GM10847 (cell line): ENCODE data around the gene MAD1L1.

ENCODE experiments used
- POLR2A ChIP-seq: IDR thresholded peaks from 2 replicates; pipeline ENCODE4 v1.6.1; 2011; ENCODE audit not compliant: insufficient read length; ENCODE audit errors: extremely low read depth

MAD1L1 gene

GRCh38 chr7:2192831-2193534, 39.8 kb downstream of the MAD1L1 start:
- TF ChIP-seq POLR2A, result no peak

GRCh38 chr7:2191016-2191415, 41.7 kb downstream of the MAD1L1 start:
- no peak for TF ChIP-seq POLR2A

- no peak for TF ChIP-seq POLR2A
Observed at GRCh38 chr7:2190531-2190930, 42.2 kb downstream of the MAD1L1 start.

- no peak for TF ChIP-seq POLR2A
Observed at GRCh38 chr7:2186166-2186565, 46.6 kb downstream of the MAD1L1 start.

GRCh38 chr7:2185715-2186114, 47.0 kb downstream of the MAD1L1 start:
- TF ChIP-seq POLR2A, result no peak

- TF ChIP-seq POLR2A, result no peak
Observed at GRCh38 chr7:2182461-2182860, 50.3 kb downstream of the MAD1L1 start.

GRCh38 chr7:2181077-2181854, 51.5 kb downstream of the MAD1L1 start:
- TF ChIP-seq POLR2A, result no peak

GRCh38 chr7:2180081-2180480, 52.7 kb downstream of the MAD1L1 start:
- TF ChIP-seq POLR2A, result no peak

- TF ChIP-seq POLR2A, result no peak
Observed at GRCh38 chr7:2175514-2175913, 57.2 kb downstream of the MAD1L1 start.

GRCh38 chr7:2175091-2175490, 57.7 kb downstream of the MAD1L1 start:
- no peak for TF ChIP-seq POLR2A

- no peak for TF ChIP-seq POLR2A
Observed at GRCh38 chr7:2173189-2173827, 59.4 kb downstream of the MAD1L1 start.

GRCh38 chr7:2172311-2173188, 60.2 kb downstream of the MAD1L1 start:
- no peak for TF ChIP-seq POLR2A

- no peak for TF ChIP-seq POLR2A
Observed at GRCh38 chr7:2171855-2172254, 60.9 kb downstream of the MAD1L1 start.

- TF ChIP-seq POLR2A, result no peak
Observed at GRCh38 chr7:2170576-2171521, 61.9 kb downstream of the MAD1L1 start.
